GM12878 (cell line): ENCODE data around the gene PEX11B. TPM values are rescaled to one million over a fixed set of nuclear protein-coding genes. Genes with fewer than 3 reads are reported as not detected.

Experiments
- ATAC-seq: fragments of 200-7000 bp; cut with Tn5 transposase; 3 replicates; pipeline ENCODE4 v1.9.1; 2020; ENCODE audit warnings: mild to moderate bottlenecking, moderate library complexity
- BruUV-seq: library from RNA; stranded (reverse); fragments of 400-500 nt; replicated peaks from 2 replicates; lab custom pipeline; 2021; lab: Mats Ljungman, UMichigan
- CTCF ChIA-PET: fragments of 300-600 bp; sonication (Branson Sonifier 250); formaldehyde crosslinking; extraction: SDS; loops from one replicate; lab custom pipeline; 2021; ENCODE audit warnings: inconsistent platforms; lab: Yijun Ruan, JAX
- POLR2A ChIA-PET: fragments of 350-600 bp; formaldehyde crosslinking; extraction: SDS; loops from one replicate; lab custom pipeline; 2021; ENCODE audit warnings: inconsistent platforms; lab: Charles Lee
- RAD21 ChIA-PET: fragments of 300-600 bp; sonication (Branson Sonifier 250); formaldehyde crosslinking; loops from one replicate; lab custom pipeline; 2023; ENCODE audit warnings: antibody characterized with exemption; ENCODE audit not compliant: unreplicated experiment; lab: Charles Lee
- SMC1A ChIA-PET: fragments of 300-600 bp; sonication (Branson Sonifier 250); formaldehyde crosslinking; loops from one replicate; lab custom pipeline; 2023; ENCODE audit not compliant: unreplicated experiment, uncharacterized antibody; lab: Charles Lee
- DNase-seq: peaks from one replicate; pipeline ENCODE4 v3.0.0-alpha.2; 2011; ENCODE audit warnings: low read depth, low spot score
- FAIRE-seq: peaks from 3 replicates; lab custom pipeline; 2011; peaks lifted over from hg19 to GRCh38; lab: Jason Lieb, UNC
- H2AFZ ChIP-seq: 2 replicates; pipeline ENCODE4 v1.6.0; 2011; ENCODE audit warnings: low read depth, low read length, control low read depth; ENCODE audit not compliant: control insufficient read depth
- H3K27ac ChIP-seq: 2 replicates; pipeline ENCODE4 v1.5.1; 2011; ENCODE audit warnings: control low read depth; ENCODE audit not compliant: control insufficient read depth, insufficient read depth
- H3K27me3 ChIP-seq, 2 experiments: replicated peaks in 1 of 2; 2 replicates each; pipeline versions ENCODE4 v1.6.0 to v1.6.1; 2011; ENCODE audit warnings: low read length in 1 of 2; ENCODE audit not compliant: control insufficient read depth in 2 of 2, insufficient read depth in 2 of 2
- H3K36me3 ChIP-seq, 2 experiments: 2 replicates each; pipeline ENCODE4 v1.5.1; 2011; ENCODE audit warnings: low read length in 1 of 2; ENCODE audit not compliant: control insufficient read depth in 2 of 2, insufficient read depth in 2 of 2
- H3K4me1 ChIP-seq: 2 replicates; pipeline ENCODE4 v1.6.1; 2011; ENCODE audit warnings: mild to moderate bottlenecking, low read length, moderate library complexity, mixed read lengths; ENCODE audit not compliant: control insufficient read depth, insufficient read depth
- H3K4me2 ChIP-seq: 2 replicates; pipeline ENCODE4 v1.6.0; 2011; ENCODE audit warnings: control low read depth; ENCODE audit not compliant: control insufficient read depth, insufficient read depth
- H3K4me3 ChIP-seq: fragments of 200-600 bp; sonication (generic); 2 replicates; pipeline ENCODE4 v1.5.1; 2016
- H3K79me2 ChIP-seq: 2 replicates; pipeline ENCODE4 v1.6.0; 2011; ENCODE audit warnings: low read length; ENCODE audit not compliant: control insufficient read depth, insufficient read depth
- H3K9ac ChIP-seq: 2 replicates; pipeline ENCODE4 v1.8.0; 2011; ENCODE audit warnings: low read length, control low read depth, mixed read lengths; ENCODE audit not compliant: control insufficient read depth, insufficient read depth
- H3K9me3 ChIP-seq: replicated peaks from 3 replicates; pipeline ENCODE4 v1.5.1; 2011; ENCODE audit warnings: mild to moderate bottlenecking, low read length; ENCODE audit not compliant: control insufficient read depth, insufficient read depth
- H4K20me1 ChIP-seq: 2 replicates; pipeline ENCODE4 v1.6.0; 2011; ENCODE audit not compliant: control insufficient read depth, insufficient read depth
- BCL11A ChIP-seq: IDR thresholded peaks from 2 replicates; pipeline ENCODE4 v1.6.1; 2011; ENCODE audit warnings: low read depth, low read length
- CBFB ChIP-seq: IDR thresholded peaks from 2 replicates; pipeline ENCODE4 v1.6.1; 2016; ENCODE audit warnings: antibody characterized with exemption, low read depth
- CBX5 ChIP-seq: sonication (generic); IDR thresholded peaks from 2 replicates; pipeline ENCODE4 v1.6.1; 2016; ENCODE audit warnings: low read depth, moderate library complexity, mild to moderate bottlenecking, inconsistent platforms
- GATAD2B ChIP-seq: fragments of 450-650 bp; conservative IDR thresholded peaks from 2 replicates; pipeline ENCODE4 v1.6.1; 2017; ENCODE audit warnings: low read depth, mild to moderate bottlenecking, moderate library complexity
- KLF5 ChIP-seq: fragments of 450-650 bp; IDR thresholded peaks from 2 replicates; pipeline ENCODE4 v1.6.1; 2014; ENCODE audit warnings: mild to moderate bottlenecking; ENCODE audit not compliant: partially characterized antibody
- PKNOX1 ChIP-seq: fragments of 450-650 bp; IDR thresholded peaks from 2 replicates; pipeline ENCODE4 v1.6.1; 2016; ENCODE audit warnings: mild to moderate bottlenecking
- POU2F2 ChIP-seq: IDR thresholded peaks from 3 replicates; pipeline ENCODE4 v1.6.1; 2011; ENCODE audit warnings: low read depth, mild to moderate bottlenecking, low read length, borderline replicate concordance
- RFX5 ChIP-seq: IDR thresholded peaks from 2 replicates; pipeline ENCODE4 v1.6.1; 2011; ENCODE audit warnings: low read depth, low read length, improper control_type of control experiment
- SIX5 ChIP-seq: IDR thresholded peaks from 2 replicates; pipeline ENCODE4 v1.6.1; 2011; ENCODE audit warnings: mild to moderate bottlenecking, low read depth, low read length, moderate library complexity; ENCODE audit not compliant: severe bottlenecking
- SMAD1 ChIP-seq: fragments of 450-650 bp; IDR thresholded peaks from 2 replicates; pipeline ENCODE4 v1.6.1; 2018; ENCODE audit warnings: mild to moderate bottlenecking, low read depth; ENCODE audit not compliant: partially characterized antibody
- SUPT20H ChIP-seq: IDR thresholded peaks from 2 replicates; pipeline ENCODE4 v1.6.1; 2011; ENCODE audit warnings: low read depth, mild to moderate bottlenecking, low read length, moderate library complexity, borderline replicate concordance; ENCODE audit not compliant: control insufficient read depth
- ZNF207 ChIP-seq: fragments of 450-650 bp; IDR thresholded peaks from 2 replicates; pipeline ENCODE4 v1.6.1; 2014; ENCODE audit warnings: antibody characterized with exemption, mild to moderate bottlenecking, borderline replicate concordance
- ZNF217 ChIP-seq: fragments of 450-650 bp; IDR thresholded peaks from 2 replicates; pipeline ENCODE4 v1.6.1; 2017; ENCODE audit warnings: antibody characterized with exemption, mild to moderate bottlenecking
- WGBS: methylation state at CpG from one replicate; pipeline ENCODE4 v1.1.6; 2016; ENCODE audit warnings: low lambda C conversion rate; ENCODE audit not compliant: insufficient replicate concordance, insufficient coverage; ENCODE audit errors: missing lambda C conversion rate; 5-methylcytosine and 5-hydroxymethylcytosine counted together
- in situ Hi-C: fragments of 300-500 bp; cut with MboI; formaldehyde crosslinking; loops from 9 replicates; pipeline ENCODE4 v1.14.3; 2018; ENCODE audit warnings: mixed read lengths
- intact Hi-C: fragments of 100-400 bp; cut with micrococcal nuclease; formaldehyde crosslinking; loops from one replicate; pipeline ENCODE4 v1.14.2; 2022; ENCODE audit not compliant: unreplicated experiment
- polyA plus RNA-seq, 11 experiments: library from polyadenylated mRNA; depleted of rRNA in 4 of 11; unstranded in 6 of 11; stranded (reverse) in 5 of 11; fragments of >200 nt; fragmentation: Nextera tagmentation in 4 of 11; fragmentation: Illumina TruSeq in 1 of 11; extraction: Ambion mirVana in 4 of 11; extraction: Trizol in 1 of 11; gene quantifications; 1 replicate in 1 of 11; 2 replicates in 10 of 11; pipeline versions ENCODE4 v1.2.1 to v1.2.3, GENCODE V29; 2011 to 2016; ENCODE audit warnings: inconsistent platforms in 2 of 11, missing spikeins in 2 of 11, low read depth in 1 of 11
- total RNA-seq, 4 experiments: library from RNA; depleted of rRNA in 3 of 4; stranded (reverse); fragments of >200 nt in 3 of 4; fragmentation: Illumina TruSeq in 1 of 4; extraction: Trizol in 1 of 4; gene quantifications; 2 replicates each; pipeline versions ENCODE4 v1.2.1 to v1.2.3, GENCODE V29; 2013 to 2021
- TF ChIP-seq, protein P1 (sequence below): IDR thresholded peaks from 2 replicates; pipeline ENCODE4 v1.6.1; 2011; ENCODE audit warnings: low read depth, mild to moderate bottlenecking, low read length, moderate library complexity, borderline replicate concordance; ENCODE audit errors: extremely low read depth
- TF ChIP-seq, protein P2 (sequence below): fragments of 450-650 bp; IDR thresholded peaks from 2 replicates; pipeline ENCODE4 v1.6.1; 2018; ENCODE audit warnings: mild to moderate bottlenecking, low read depth, moderate library complexity; ENCODE audit not compliant: partially characterized antibody
- TF ChIP-seq, protein P3 (sequence below): fragments of 150-350 bp; IDR thresholded peaks from 2 replicates; pipeline ENCODE4 v1.6.1; 2016; ENCODE audit warnings: low read depth, low read length

Gene PEX11B
- total and polyA plus RNA-seq, 10 of the 15 experiments (the other 5 are each of a cell fraction or from before 2014, with no cell fraction given): 24.9 to 129 (median 40.7) TPM

GRCh38 chr1:145955436-145955835 lies 36.9 kb upstream of the PEX11B start:
- CTCF ChIA-PET: interaction anchor here (0.6 to 4.1 kb wide), 5 partner anchors 21 to 52 kb away, joined by 3 to 27 read pairs (median 4); partner anchors contain the start of genes ITGA10 and RBM8A
- H3K4me2 ChIP-seq: peak overlapping the region; percentile 93

More at GRCh38 chr1:145955436-145955835, 36.9 kb upstream of the PEX11B start:
- BruUV-seq: no TSS peak
- no peak for DNase-seq
- POLR2A ChIA-PET: interaction anchor here (0.5 to 5.8 kb wide), 6 partner anchors 9 to 167 kb away, joined by 3 to 58 read pairs (median 10); partner anchors contain the start of genes ANKRD34A, HJV, POLR3GL and RBM8A
- Histone ChIP-seq H3K79me2 (peaks cover 21% of the 10 kb centered on the region), H3K36me3 (no peaks in the 10 kb centered on the region; a peak in 1 of 4 replicates), H2AFZ (no peak overlapping the region), H3K9me3 (no peaks in the 10 kb centered on the region), H3K27ac (no peak overlapping the region), H3K4me1 (no peaks in the 10 kb centered on the region), H3K27me3 (no peaks in the 10 kb centered on the region), H3K9ac (no peak overlapping the region), H3K4me3 (no peak overlapping the region), H4K20me1 (no peaks in the 10 kb centered on the region)
- SMC1A ChIA-PET: interaction anchor here (0.6 to 2.8 kb wide), 12 partner anchors 9 to 121 kb away, joined by 3 to 15 read pairs (median 4); partner anchors contain the start of genes ANKRD34A, NUDT17, POLR3GL and RBM8A
- in situ Hi-C loops (no loop called here), intact Hi-C loops (no loop called here)
- no peak for ATAC-seq
- FAIRE-seq: no peak
- WGBS: 89% methylated on average over 2 of the region's 2 CpGs
- TF ChIP-seq PKNOX1 (no peak), POU2F2 (no peak), GATAD2B (no peak), CBFB (no peak), SMAD1 (no peak), ZNF207 (no peak), RFX5 (no peak), KLF5 (no peak), SIX5 (no peak), BCL11A (no peak), ZNF217 (no peak), CBX5 (no peak), SUPT20H (no peak)
- TF ChIP-seq, protein P1, sequence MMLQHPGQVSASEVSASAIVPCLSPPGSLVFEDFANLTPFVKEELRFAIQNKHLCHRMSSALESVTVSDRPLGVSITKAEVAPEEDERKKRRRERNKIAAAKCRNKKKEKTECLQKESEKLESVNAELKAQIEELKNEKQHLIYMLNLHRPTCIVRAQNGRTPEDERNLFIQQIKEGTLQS: no peak
- TF ChIP-seq, protein P2, sequence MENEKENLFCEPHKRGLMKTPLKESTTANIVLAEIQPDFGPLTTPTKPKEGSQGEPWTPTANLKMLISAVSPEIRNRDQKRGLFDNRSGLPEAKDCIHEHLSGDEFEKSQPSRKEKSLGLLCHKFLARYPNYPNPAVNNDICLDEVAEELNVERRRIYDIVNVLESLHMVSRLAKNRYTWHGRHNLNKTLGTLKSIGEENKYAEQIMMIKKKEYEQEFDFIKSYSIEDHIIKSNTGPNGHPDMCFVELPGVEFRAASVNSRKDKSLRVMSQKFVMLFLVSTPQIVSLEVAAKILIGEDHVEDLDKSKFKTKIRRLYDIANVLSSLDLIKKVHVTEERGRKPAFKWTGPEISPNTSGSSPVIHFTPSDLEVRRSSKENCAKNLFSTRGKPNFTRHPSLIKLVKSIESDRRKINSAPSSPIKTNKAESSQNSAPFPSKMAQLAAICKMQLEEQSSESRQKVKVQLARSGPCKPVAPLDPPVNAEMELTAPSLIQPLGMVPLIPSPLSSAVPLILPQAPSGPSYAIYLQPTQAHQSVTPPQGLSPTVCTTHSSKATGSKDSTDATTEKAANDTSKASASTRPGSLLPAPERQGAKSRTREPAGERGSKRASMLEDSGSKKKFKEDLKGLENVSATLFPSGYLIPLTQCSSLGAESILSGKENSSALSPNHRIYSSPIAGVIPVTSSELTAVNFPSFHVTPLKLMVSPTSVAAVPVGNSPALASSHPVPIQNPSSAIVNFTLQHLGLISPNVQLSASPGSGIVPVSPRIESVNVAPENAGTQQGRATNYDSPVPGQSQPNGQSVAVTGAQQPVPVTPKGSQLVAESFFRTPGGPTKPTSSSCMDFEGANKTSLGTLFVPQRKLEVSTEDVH: no peak
- TF ChIP-seq, protein P3, sequence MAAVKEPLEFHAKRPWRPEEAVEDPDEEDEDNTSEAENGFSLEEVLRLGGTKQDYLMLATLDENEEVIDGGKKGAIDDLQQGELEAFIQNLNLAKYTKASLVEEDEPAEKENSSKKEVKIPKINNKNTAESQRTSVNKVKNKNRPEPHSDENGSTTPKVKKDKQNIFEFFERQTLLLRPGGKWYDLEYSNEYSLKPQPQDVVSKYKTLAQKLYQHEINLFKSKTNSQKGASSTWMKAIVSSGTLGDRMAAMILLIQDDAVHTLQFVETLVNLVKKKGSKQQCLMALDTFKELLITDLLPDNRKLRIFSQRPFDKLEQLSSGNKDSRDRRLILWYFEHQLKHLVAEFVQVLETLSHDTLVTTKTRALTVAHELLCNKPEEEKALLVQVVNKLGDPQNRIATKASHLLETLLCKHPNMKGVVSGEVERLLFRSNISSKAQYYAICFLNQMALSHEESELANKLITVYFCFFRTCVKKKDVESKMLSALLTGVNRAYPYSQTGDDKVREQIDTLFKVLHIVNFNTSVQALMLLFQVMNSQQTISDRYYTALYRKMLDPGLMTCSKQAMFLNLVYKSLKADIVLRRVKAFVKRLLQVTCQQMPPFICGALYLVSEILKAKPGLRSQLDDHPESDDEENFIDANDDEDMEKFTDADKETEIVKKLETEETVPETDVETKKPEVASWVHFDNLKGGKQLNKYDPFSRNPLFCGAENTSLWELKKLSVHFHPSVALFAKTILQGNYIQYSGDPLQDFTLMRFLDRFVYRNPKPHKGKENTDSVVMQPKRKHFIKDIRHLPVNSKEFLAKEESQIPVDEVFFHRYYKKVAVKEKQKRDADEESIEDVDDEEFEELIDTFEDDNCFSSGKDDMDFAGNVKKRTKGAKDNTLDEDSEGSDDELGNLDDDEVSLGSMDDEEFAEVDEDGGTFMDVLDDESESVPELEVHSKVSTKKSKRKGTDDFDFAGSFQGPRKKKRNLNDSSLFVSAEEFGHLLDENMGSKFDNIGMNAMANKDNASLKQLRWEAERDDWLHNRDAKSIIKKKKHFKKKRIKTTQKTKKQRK: no peak
- RAD21 ChIA-PET: interaction anchor here (0.9 to 4.7 kb wide), 4 partner anchors 9 to 96 kb away, joined by 3 to 47 read pairs (median 8); partner anchors contain the start of genes ANKRD34A and POLR3GL
